Activated CD8-positive, alpha-beta T cell treated with anti-CD3 and anti-CD28 coated beads for 36 hours (primary cell): Measurements from ENCODE around the gene PRSS33. TPM values are rescaled to one million over a fixed set of nuclear protein-coding genes. Genes with fewer than 3 reads are reported as not detected.

Source experiments
- ATAC-seq: fragments of 200-7000 bp; cut with Tn5 transposase; one replicate; pipeline ENCODE4 v1.10.0; 2021; ENCODE audit warnings: mild to moderate bottlenecking, moderate library complexity
- CTCF ChIA-PET: fragments of 350-600 bp; sonication (Branson Sonifier 250); formaldehyde crosslinking; loops from one replicate; lab custom pipeline; 2021; ENCODE audit warnings: antibody characterized with exemption; lab: Charles Lee
- POLR2A ChIA-PET: fragments of 350-600 bp; sonication (Branson Sonifier 250); formaldehyde crosslinking; loops from one replicate; lab custom pipeline; 2021; ENCODE audit warnings: antibody characterized with exemption; lab: Charles Lee
- DNase-seq: peaks from one replicate; pipeline ENCODE4 v3.0.0-alpha.2; 2020
- H3K27ac Mint-ChIP-seq: one replicate; pipeline ENCODE4 v1.8.0; 2021; ENCODE audit warnings: mild to moderate bottlenecking, mixed read lengths
- H3K27me3 Mint-ChIP-seq: one replicate; pipeline ENCODE4 v1.8.0; 2021; ENCODE audit warnings: mixed read lengths
- H3K36me3 Mint-ChIP-seq: one replicate; pipeline ENCODE4 v1.8.0; 2021; ENCODE audit warnings: low read depth, mixed read lengths
- H3K4me1 Mint-ChIP-seq: one replicate; pipeline ENCODE4 v1.8.0; 2021; ENCODE audit warnings: low read depth, mixed read lengths
- H3K4me3 Mint-ChIP-seq: one replicate; pipeline ENCODE4 v1.8.0; 2021; ENCODE audit warnings: mild to moderate bottlenecking, moderate library complexity, mixed read lengths
- H3K9me3 Mint-ChIP-seq: one replicate; pipeline ENCODE4 v1.8.0; 2021; ENCODE audit warnings: mixed read lengths
- intact Hi-C: fragments of 100-400 bp; cut with micrococcal nuclease; formaldehyde crosslinking; loops from one replicate; pipeline ENCODE4 v1.10.0; 2022
- total RNA-seq, 2 experiments: library from RNA; stranded (reverse); gene quantifications; one replicate each; pipeline ENCODE4 v1.2.3, GENCODE V29; 2021
- TF ChIP-seq, protein P1 (sequence below): fragments of 200-600 bp; IDR thresholded peaks from one replicate; pipeline ENCODE4 v1.8.0; 2022; ENCODE audit warnings: antibody characterized with exemption, mild to moderate bottlenecking

The PRSS33 gene
- total RNA-seq, 2 experiments from 2014 or later: 0.29 TPM; not detected in 1

DNA sequence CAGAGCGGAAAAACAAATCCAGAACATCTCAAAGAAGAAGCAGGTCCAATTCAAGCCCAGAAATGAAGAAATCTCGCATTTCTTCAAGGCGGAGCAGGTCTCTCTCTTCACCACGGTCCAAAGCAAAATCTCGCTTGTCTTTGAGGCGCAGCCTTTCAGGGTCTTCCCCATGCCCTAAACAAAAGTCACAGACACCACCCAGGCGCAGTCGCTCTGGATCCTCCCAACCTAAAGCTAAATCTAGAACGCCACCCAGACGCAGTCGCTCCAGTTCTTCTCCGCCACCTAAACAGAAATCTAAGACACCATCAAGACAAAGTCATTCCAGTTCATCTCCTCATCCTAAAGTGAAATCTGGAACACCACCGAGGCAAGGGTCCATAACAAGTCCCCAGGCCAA is 24.6 kb downstream of the PRSS33 start:
- peaks cover 94% of the 10 kb centered on the region for H3K36me3 Mint-ChIP-seq
- DNase-seq (no peak), ATAC-seq (no peak)
- intact Hi-C loops: no loop called here
- no peaks in the 10 kb centered on the region for H3K27me3 Mint-ChIP-seq
- POLR2A ChIA-PET: interaction anchor here (1.4 to 4.6 kb wide), 6 partner anchors 9 to 22 kb away, joined by 5 to 45 read pairs (median 6); partner anchors contain the start of gene SRRM2
- CTCF ChIA-PET: no interaction called here
- H3K4me1 Mint-ChIP-seq: peaks cover 13% of the 10 kb centered on the region
- TF ChIP-seq, protein P1, sequence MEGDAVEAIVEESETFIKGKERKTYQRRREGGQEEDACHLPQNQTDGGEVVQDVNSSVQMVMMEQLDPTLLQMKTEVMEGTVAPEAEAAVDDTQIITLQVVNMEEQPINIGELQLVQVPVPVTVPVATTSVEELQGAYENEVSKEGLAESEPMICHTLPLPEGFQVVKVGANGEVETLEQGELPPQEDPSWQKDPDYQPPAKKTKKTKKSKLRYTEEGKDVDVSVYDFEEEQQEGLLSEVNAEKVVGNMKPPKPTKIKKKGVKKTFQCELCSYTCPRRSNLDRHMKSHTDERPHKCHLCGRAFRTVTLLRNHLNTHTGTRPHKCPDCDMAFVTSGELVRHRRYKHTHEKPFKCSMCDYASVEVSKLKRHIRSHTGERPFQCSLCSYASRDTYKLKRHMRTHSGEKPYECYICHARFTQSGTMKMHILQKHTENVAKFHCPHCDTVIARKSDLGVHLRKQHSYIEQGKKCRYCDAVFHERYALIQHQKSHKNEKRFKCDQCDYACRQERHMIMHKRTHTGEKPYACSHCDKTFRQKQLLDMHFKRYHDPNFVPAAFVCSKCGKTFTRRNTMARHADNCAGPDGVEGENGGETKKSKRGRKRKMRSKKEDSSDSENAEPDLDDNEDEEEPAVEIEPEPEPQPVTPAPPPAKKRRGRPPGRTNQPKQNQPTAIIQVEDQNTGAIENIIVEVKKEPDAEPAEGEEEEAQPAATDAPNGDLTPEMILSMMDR: no peak
- H3K27ac Mint-ChIP-seq: no peak overlapping the region
- no peaks in the 10 kb centered on the region for H3K9me3 Mint-ChIP-seq
- no peak overlapping the region for H3K4me3 Mint-ChIP-seq

DNA sequence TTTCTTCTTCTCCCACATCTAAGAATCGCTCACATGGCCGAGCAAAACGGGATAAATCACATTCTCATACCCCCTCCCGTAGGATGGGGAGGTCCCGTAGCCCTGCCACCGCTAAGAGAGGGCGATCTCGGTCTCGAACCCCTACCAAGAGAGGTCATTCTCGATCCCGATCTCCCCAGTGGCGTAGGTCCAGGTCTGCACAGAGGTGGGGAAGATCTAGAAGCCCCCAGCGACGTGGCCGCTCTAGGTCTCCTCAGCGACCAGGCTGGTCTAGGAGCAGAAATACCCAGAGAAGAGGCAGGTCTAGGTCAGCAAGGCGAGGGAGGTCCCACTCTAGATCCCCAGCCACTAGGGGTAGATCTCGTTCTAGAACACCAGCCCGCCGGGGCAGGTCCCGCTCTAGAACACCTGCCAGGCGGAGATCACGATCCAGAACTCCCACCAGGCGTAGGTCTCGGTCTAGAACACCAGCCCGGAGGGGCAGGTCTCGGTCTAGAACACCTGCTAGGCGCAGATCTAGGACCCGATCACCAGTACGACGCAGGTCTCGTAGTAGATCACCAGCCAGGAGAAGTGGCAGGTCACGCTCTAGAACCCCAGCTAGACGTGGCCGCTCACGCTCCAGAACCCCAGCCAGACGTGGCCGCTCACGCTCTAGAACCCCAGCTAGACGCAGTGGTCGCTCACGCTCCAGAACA is 25.3 kb downstream of the PRSS33 start:
- Mint-ChIP-seq H3K4me1 (peaks cover 18% of the 10 kb centered on the region), H3K27ac (no peak overlapping the region), H3K9me3 (no peaks in the 10 kb centered on the region), H3K4me3 (no peak overlapping the region), H3K36me3 (peaks cover 98% of the 10 kb centered on the region), H3K27me3 (no peaks in the 10 kb centered on the region)
- DNase-seq (no peak), ATAC-seq (no peak)
- intact Hi-C loops: no loop called here
- TF ChIP-seq, protein P1: no peak
- ChIA-PET CTCF (no interaction called here), POLR2A (interaction anchor here (1.4 to 4.6 kb wide), 6 partner anchors 8 to 23 kb away, joined by 5 to 45 read pairs (median 6); partner anchors contain the start of gene SRRM2)

DNA sequence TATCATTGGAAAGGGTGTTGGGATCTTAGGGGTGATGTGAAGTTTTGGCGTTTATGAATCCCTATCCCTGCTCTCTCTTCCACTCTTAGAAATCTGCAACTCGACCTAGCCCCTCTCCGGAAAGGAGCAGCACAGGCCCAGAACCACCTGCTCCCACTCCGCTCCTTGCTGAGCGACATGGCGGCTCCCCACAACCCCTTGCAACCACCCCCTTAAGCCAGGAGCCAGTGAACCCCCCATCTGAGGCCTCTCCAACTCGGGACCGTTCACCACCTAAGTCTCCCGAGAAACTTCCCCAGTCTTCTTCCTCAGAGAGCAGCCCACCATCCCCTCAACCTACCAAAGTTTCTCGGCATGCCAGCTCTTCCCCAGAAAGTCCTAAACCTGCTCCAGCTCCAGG is 25.9 kb downstream of the PRSS33 start:
- intact Hi-C loops: no loop called here
- POLR2A ChIA-PET: interaction anchor here (1.7 kb wide), 1 partner anchor 12 kb away, joined by 6 read pairs; no protein-coding TSS in a partner anchor
- H3K27ac Mint-ChIP-seq: no peak overlapping the region
- no peak for DNase-seq
- ATAC-seq: no peak
- TF ChIP-seq, protein P1: no peak
- peaks cover 98% of the 10 kb centered on the region for H3K36me3 Mint-ChIP-seq
- no peaks in the 10 kb centered on the region for H3K9me3 Mint-ChIP-seq
- CTCF ChIA-PET: no interaction called here
- no peak overlapping the region for H3K4me3 Mint-ChIP-seq
- H3K4me1 Mint-ChIP-seq: peaks cover 23% of the 10 kb centered on the region
- H3K27me3 Mint-ChIP-seq: no peaks in the 10 kb centered on the region

DNA sequence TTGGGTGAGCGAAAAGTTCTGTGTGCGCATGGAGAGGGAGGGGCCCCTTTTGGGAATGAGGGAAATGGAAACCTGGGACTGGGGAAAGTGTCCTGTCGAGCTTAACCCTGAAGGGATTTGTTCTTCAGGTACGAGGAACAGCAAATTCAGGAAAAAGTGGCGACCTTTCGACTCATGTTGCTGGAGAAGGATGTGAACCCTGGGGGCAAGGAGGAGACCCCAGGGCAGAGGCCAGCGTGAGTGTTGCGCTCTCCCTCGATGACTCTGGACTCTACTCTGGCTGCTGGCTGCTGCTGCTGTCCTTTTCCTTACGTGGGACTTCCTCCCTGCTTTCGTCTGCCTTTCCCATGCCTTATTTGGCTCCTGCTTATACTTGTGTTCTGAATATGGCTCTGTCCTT is 30.0 kb downstream of the PRSS33 start:
- no peaks in the 10 kb centered on the region for H3K9me3 Mint-ChIP-seq
- DNase-seq (no peak), ATAC-seq (no peak)
- H3K27ac Mint-ChIP-seq: peak overlapping the region; percentile 60
- TF ChIP-seq, protein P1: no peak
- CTCF ChIA-PET: interaction anchor here (1.1 kb wide), 1 partner anchor 111 kb away, joined by 3 read pairs; no protein-coding TSS in a partner anchor
- H3K4me3 Mint-ChIP-seq: no peak overlapping the region
- peaks cover 43% of the 10 kb centered on the region for H3K4me1 Mint-ChIP-seq
- intact Hi-C loops: no loop called here
- POLR2A ChIA-PET: interaction anchor here (1.2 to 4.6 kb wide), 6 partner anchors 8 to 21 kb away, joined by 4 to 45 read pairs (median 9); no protein-coding TSS in a partner anchor
- peaks cover 89% of the 10 kb centered on the region for H3K36me3 Mint-ChIP-seq
- no peaks in the 10 kb centered on the region for H3K27me3 Mint-ChIP-seq
